Measurements from ENCODE around the gene CELA3A.
"Not testable (repeated sequence)": the region's sequence is repeated elsewhere in the genome, so short reads cannot be mapped to it uniquely, and the experiment has no call there.

Gene CELA3A

DNA sequence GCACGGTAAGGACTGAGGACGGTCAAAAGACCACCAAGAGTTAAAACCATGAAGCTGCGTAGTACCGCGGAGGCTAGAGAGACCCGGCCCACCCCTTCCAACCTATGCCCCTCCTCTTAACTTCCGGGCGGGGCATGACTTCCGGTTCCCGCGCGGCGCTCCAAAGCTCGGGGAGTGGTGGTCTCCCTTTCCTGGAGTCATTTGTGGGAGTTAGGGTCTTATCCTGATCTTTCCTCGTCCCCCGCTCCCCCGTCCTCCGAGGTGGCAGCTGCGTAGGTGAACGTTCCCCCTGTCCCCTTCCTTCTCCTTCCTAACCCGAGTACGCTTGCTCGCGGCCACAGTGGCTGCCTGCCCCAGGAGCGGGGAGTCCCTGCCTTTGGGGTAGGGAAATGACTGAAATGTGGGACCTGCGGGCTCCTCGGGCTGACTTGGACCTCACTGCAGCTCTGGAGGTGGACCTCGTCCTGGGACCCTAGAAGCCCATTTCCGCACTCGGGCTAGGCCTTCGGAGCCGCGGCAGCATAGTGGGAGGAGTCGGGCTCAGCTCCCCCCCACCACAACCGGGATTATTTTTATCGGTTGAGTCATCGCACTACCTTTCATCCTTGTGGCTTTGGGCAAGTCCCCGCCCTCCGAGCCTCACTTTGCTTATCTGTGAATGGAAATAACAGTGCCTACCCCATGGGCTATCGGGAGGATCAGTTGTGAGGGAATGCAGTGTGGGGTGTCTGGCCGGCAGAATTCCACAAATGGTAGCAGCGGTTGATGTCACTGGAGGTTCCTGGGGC lies 24.1 kb downstream of the CELA3A start:
- no peaks in the 10 kb centered on the region for H3K9me3 Mint-ChIP-seq (ENCODE audit: low read depth)
- no peaks in the 10 kb centered on the region for H3K27me3 Mint-ChIP-seq
- H3K4me1 Mint-ChIP-seq (ENCODE audit: low read depth) = peaks cover 54% of the 10 kb centered on the region
- H3K36me3 Mint-ChIP-seq = peaks cover 5% of the 10 kb centered on the region
- peak overlapping the region; percentile 100 for H3K27ac Mint-ChIP-seq
- peak overlapping the region; percentile 97 for H3K4me3 Mint-ChIP-seq

- H3K27ac Mint-ChIP-seq = peak overlapping the region; percentile 100
- H3K4me3 Mint-ChIP-seq = peak overlapping the region; percentile 97
- peaks cover 63% of the 10 kb centered on the region for H3K4me1 Mint-ChIP-seq (ENCODE audit: low read depth)
- peaks cover 5% of the 10 kb centered on the region for H3K36me3 Mint-ChIP-seq
- no peaks in the 10 kb centered on the region for H3K9me3 Mint-ChIP-seq (ENCODE audit: low read depth)
- no peaks in the 10 kb centered on the region for H3K27me3 Mint-ChIP-seq
Observed at GRCh38 chr1:22026924-22027289, 25.4 kb downstream of the CELA3A start.

GRCh38 chr1:22030057-22030456 lies 28.6 kb downstream of the CELA3A start:
- no peaks in the 10 kb centered on the region for H3K9me3 Mint-ChIP-seq (ENCODE audit: low read depth)
- peaks cover 5% of the 10 kb centered on the region for H3K36me3 Mint-ChIP-seq
- H3K4me1 Mint-ChIP-seq (ENCODE audit: low read depth) = peaks cover 53% of the 10 kb centered on the region
- no peaks in the 10 kb centered on the region for H3K27me3 Mint-ChIP-seq
- peak overlapping the region; percentile 67 for H3K27ac Mint-ChIP-seq
- H3K4me3 Mint-ChIP-seq = no peak overlapping the region

DNA sequence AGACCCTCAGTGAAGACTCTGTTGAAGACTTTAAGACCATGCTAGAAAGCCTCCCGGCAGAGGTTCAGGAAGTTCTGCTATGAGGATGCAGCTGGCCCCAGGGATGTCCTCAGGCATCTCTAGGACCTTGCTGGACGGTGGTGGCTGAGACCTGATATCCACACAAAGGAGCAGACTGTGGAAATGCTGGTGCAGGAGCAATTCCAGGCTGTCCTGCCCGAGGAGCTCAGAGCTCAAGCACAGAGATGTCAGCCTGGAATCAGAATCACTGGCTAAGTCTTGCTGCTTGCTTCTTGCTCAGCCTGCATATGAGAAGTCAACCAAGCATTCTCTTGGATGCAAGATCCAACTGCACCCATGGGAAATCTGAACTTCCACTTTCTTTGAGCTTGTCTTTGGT lies 29.0 kb downstream of the CELA3A start:
- no peak overlapping the region for H3K4me3 Mint-ChIP-seq
- H3K9me3 Mint-ChIP-seq (ENCODE audit: low read depth) = no peaks in the 10 kb centered on the region
- H3K4me1 Mint-ChIP-seq (ENCODE audit: low read depth) = peaks cover 53% of the 10 kb centered on the region
- H3K36me3 Mint-ChIP-seq = peaks cover 5% of the 10 kb centered on the region
- peak overlapping the region; percentile 67 for H3K27ac Mint-ChIP-seq
- no peaks in the 10 kb centered on the region for H3K27me3 Mint-ChIP-seq

DNA sequence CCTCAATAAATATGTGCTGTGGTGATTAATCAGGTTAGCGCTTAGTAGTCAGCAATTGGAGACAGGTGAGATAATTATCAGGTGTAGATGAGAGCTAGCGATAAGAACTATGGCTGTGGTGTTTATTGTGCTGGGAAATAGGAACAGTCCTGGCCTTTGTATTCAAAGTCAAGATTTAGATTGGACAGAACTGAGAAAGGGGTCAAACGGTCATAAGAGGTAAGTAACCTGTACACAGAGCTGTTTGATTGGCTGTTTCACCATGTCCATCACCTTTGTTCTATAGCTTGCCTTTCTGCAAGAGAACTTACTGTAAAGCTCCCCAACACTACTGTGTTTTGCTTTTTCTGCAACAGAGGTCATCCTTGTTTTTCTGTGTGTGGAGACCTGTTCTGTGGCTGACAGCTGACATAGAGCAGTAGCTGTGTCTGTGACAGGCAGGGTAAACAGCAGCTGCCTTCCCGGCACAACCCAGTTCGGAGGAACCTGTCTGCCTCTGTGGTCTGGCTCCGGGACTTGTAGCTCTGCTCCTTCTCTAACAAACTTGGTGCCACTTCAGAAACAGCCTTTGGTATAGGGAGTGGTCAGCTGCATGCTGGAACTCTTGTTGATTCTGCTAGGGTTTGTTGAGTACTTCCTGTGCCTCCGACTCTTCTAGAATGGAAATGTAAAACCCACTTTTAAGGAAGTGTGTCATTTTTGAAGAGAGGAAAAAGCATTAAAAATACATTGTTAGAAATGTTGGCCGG lies 29.9 kb downstream of the CELA3A start:
- H3K4me1 Mint-ChIP-seq (ENCODE audit: low read depth) = peaks cover 48% of the 10 kb centered on the region
- peak overlapping the region; percentile 64 for H3K27ac Mint-ChIP-seq
- no peaks in the 10 kb centered on the region for H3K27me3 Mint-ChIP-seq
- H3K9me3 Mint-ChIP-seq (ENCODE audit: low read depth) = no peaks in the 10 kb centered on the region
- peak overlapping the region; percentile 69 for H3K4me3 Mint-ChIP-seq
- H3K36me3 Mint-ChIP-seq = peaks cover 3% of the 10 kb centered on the region

DNA sequence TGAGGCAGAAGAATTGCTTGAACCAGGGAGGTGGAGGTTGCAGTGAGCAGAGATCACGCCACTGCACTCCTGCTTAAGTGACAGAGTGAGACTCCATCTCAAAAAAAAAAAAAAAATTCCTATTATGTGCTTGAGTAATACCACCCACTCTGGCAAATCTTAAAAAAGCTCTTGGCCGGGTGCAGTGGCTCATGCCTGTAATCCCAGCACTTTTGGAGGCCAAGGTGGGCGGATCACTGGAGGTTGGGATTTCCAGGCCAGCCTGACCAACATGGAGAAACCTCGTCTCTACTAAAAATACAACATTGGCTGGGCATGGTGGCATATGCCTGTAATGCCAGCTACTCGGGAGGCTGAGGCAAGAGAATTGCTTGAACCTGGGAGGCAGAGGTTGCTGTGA lies 33.4 kb downstream of the CELA3A start:
- not testable (repeated sequence) for H3K36me3 Mint-ChIP-seq; H3K4me3 Mint-ChIP-seq; H3K27ac Mint-ChIP-seq; H3K9me3 Mint-ChIP-seq (ENCODE audit: low read depth); H3K27me3 Mint-ChIP-seq
- H3K4me1 Mint-ChIP-seq (ENCODE audit: low read depth) = peaks cover 48% of the 10 kb centered on the region

DNA sequence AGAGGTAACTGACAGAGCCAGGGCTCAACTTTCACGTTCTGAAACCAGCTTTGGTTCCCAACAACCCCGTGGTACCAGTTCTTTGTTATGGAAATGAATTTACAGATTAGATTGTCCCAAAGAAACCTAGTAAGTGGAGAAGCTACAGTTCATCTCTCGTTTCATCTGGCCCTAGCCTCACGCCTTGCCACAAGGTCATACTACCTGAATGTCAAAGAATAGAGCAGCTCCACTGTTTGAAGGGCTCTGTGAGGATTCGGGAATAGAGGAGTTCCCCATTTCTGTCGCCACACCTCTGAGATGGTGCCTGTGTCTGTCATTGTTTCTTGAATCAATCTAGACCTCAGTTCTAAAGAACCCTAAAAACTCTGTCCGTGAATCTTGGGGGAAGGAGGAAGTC lies 36.1 kb downstream of the CELA3A start:
- Mint-ChIP-seq H3K9me3 (ENCODE audit: low read depth) (no peaks in the 10 kb centered on the region), H3K27ac (peak overlapping the region; percentile 88), H3K36me3 (no peaks in the 10 kb centered on the region), H3K27me3 (no peaks in the 10 kb centered on the region), H3K4me3 (no peak overlapping the region), H3K4me1 (ENCODE audit: low read depth) (peaks cover 42% of the 10 kb centered on the region)

- Mint-ChIP-seq H3K4me1 (ENCODE audit: low read depth) (peaks cover 45% of the 10 kb centered on the region), H3K27ac (peak overlapping the region; percentile 88), H3K4me3 (no peak overlapping the region), H3K36me3 (no peaks in the 10 kb centered on the region), H3K9me3 (ENCODE audit: low read depth) (no peaks in the 10 kb centered on the region), H3K27me3 (no peaks in the 10 kb centered on the region)
Observed at GRCh38 chr1:22038036-22038435, 36.6 kb downstream of the CELA3A start.

DNA sequence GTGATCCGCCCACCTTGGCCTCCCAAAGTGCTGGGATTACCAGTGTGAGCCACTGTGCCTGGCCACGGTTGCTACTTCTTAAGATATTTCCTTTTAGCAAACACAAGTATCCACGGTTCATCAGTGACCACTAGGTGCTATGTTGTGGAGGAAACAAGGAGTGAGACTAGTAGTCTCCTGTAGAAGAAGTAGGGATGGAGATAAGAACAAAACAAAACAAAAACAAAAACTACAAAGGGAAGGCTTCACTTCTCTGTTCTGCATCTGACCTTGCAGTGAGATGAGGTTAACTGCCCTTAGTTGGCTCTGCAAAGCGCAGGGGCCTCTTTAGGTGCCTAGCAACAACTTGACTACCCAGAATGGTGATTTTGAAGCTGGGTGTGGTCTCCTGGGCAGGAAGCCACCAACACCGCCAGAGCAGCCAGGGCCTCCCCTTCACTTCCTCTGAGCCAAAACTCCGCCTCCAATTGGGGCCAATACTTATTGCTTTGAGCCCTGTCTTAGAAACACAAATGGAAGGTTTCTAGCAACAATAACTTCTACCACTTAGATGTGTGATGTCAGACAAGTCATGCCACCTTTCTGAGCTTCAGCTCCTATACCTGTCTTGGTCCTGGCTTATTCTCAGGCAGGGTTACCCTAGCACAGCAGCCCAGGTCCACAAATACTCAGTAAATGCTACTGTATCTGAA lies 38.3 kb downstream of the CELA3A start:
- H3K27ac Mint-ChIP-seq = peak overlapping the region; percentile 90
- H3K27me3 Mint-ChIP-seq = no peaks in the 10 kb centered on the region
- H3K4me1 Mint-ChIP-seq (ENCODE audit: low read depth) = peaks cover 52% of the 10 kb centered on the region
- peak overlapping the region; percentile 79 for H3K4me3 Mint-ChIP-seq
- H3K36me3 Mint-ChIP-seq = no peaks in the 10 kb centered on the region
- H3K9me3 Mint-ChIP-seq (ENCODE audit: low read depth) = no peaks in the 10 kb centered on the region

GRCh38 chr1:22040286-22040623 lies 38.8 kb downstream of the CELA3A start:
- peak overlapping the region; percentile 79 for H3K4me3 Mint-ChIP-seq
- H3K36me3 Mint-ChIP-seq = peaks cover under 1% of the 10 kb centered on the region
- peak overlapping the region; percentile 90 for H3K27ac Mint-ChIP-seq
- no peaks in the 10 kb centered on the region for H3K9me3 Mint-ChIP-seq (ENCODE audit: low read depth)
- H3K27me3 Mint-ChIP-seq = no peaks in the 10 kb centered on the region
- peaks cover 57% of the 10 kb centered on the region for H3K4me1 Mint-ChIP-seq (ENCODE audit: low read depth)

DNA sequence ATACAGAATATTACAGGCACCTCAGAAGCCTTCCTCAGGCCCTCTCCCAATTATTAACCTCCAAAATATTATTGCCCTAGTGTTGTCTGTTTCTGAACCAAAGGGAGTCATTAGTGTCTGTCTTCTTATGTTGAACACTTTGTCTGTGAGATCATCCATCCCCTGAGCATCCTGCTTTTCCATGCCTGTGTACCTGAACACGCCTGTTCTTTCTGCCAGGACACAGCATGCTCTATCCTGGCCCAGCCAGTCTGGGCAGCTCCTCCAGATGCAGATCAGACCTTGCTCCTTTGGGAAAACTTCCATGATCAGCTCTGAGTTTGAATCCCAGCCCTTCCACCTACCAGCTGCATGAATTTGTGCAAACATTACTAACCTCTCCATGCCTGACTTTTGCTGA lies 40.0 kb downstream of the CELA3A start:
- Mint-ChIP-seq H3K4me3 (no peak overlapping the region), H3K36me3 (peaks cover 4% of the 10 kb centered on the region), H3K9me3 (ENCODE audit: low read depth) (no peaks in the 10 kb centered on the region), H3K27ac (peak overlapping the region; percentile 82), H3K4me1 (ENCODE audit: low read depth) (peaks cover 62% of the 10 kb centered on the region), H3K27me3 (no peaks in the 10 kb centered on the region)

- peaks cover 4% of the 10 kb centered on the region for H3K36me3 Mint-ChIP-seq
- peak overlapping the region; percentile 41 for H3K27ac Mint-ChIP-seq
- H3K4me3 Mint-ChIP-seq = peak overlapping the region; percentile 5
- H3K27me3 Mint-ChIP-seq = no peaks in the 10 kb centered on the region
- peaks cover 61% of the 10 kb centered on the region for H3K4me1 Mint-ChIP-seq (ENCODE audit: low read depth)
- H3K9me3 Mint-ChIP-seq (ENCODE audit: low read depth) = no peaks in the 10 kb centered on the region
Observed at GRCh38 chr1:22043198-22043769, 41.8 kb downstream of the CELA3A start.

DNA sequence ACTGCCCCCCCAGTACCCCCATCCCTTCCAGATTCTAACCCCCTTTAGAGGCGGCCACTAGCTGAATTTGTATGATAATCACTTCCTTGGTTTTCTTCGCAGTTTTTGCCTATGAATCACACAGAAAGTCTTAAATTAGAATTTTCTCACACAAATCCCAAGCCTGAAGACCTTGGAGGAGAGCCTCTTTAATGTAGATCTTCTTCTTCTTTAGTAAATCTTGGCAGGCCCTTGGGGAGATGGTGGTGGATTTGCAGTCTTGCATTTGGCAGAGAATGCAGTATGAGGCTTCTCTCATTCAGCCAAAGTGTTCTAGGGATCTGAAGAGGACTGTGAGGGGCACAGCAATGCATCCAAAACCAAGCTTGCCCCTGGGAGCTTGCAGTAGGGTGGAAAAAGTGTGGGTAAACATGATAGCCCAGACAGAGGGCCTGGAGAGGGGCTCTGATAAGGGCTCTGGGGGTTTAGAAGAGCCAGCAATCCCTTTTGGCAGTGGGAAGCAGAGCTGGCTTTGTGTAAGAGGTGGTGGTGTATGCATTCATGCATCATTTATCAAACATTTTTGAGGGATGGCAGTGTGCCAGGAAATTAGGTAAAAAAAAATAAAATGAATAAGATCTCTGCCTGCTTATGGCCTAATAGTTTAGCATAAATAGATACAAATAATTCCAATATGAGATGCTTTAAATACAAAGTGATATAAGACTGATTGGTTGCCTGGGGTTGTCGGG lies 43.4 kb downstream of the CELA3A start:
- H3K9me3 Mint-ChIP-seq (ENCODE audit: low read depth) = no peaks in the 10 kb centered on the region
- H3K4me3 Mint-ChIP-seq = no peak overlapping the region
- H3K27me3 Mint-ChIP-seq = no peaks in the 10 kb centered on the region
- H3K4me1 Mint-ChIP-seq (ENCODE audit: low read depth) = peaks cover 61% of the 10 kb centered on the region
- peak overlapping the region; percentile 79 for H3K27ac Mint-ChIP-seq
- H3K36me3 Mint-ChIP-seq = peaks cover 4% of the 10 kb centered on the region

GRCh38 chr1:22045604-22046228 lies 44.3 kb downstream of the CELA3A start:
- peak overlapping the region; percentile 79 for H3K27ac Mint-ChIP-seq
- no peak overlapping the region for H3K4me3 Mint-ChIP-seq
- H3K27me3 Mint-ChIP-seq = no peaks in the 10 kb centered on the region
- peaks cover 57% of the 10 kb centered on the region for H3K4me1 Mint-ChIP-seq (ENCODE audit: low read depth)
- H3K9me3 Mint-ChIP-seq (ENCODE audit: low read depth) = no peaks in the 10 kb centered on the region
- peaks cover 4% of the 10 kb centered on the region for H3K36me3 Mint-ChIP-seq
